Umbilical cord (tissue), 1 donor: ENCODE data around the gene DNM1. TPM values are rescaled to one million over a fixed set of nuclear protein-coding genes. Genes with fewer than 3 reads are reported as not detected.

ENCODE experiments used
- total RNA-seq: library from RNA; depleted of rRNA; stranded (reverse); fragments of >200 nt; gene quantifications from one replicate; pipeline ENCODE4 v1.2.3, GENCODE V29; 2014; ENCODE audit warnings: low replicate concordance; ENCODE audit not compliant: insufficient read depth

Gene DNM1
- total RNA-seq, 1 donor from 2014 or later = 36.4 TPM

Other genes with a start within 250 kb of the DNM1 start
- gene EEIG1, start 222.4 kb upstream of the DNM1 start, total RNA-seq = 15.2 TPM
- gene NAIF1, start 136.1 kb upstream of the DNM1 start, total RNA-seq = 7.5 TPM
- 33.5 TPM for gene SLC25A25, start 135.1 kb upstream of the DNM1 start, total RNA-seq
- gene PTGES2, start 75.7 kb upstream of the DNM1 start, total RNA-seq = 26.0 TPM
- gene LCN2, start 53.9 kb upstream of the DNM1 start, total RNA-seq = not detected
- gene BBLN, start 43.1 kb upstream of the DNM1 start, total RNA-seq = 16.9 TPM
- 15.6 TPM for gene CIZ1, start 11.8 kb upstream of the DNM1 start, total RNA-seq
- gene GOLGA2, start 72.6 kb downstream of the DNM1 start, total RNA-seq = 161 TPM
- gene SWI5, start 72.9 kb downstream of the DNM1 start, total RNA-seq = 26.7 TPM
- gene TRUB2, start 119.1 kb downstream of the DNM1 start, total RNA-seq = 8.4 TPM
- 20.9 TPM for gene COQ4, start 119.5 kb downstream of the DNM1 start, total RNA-seq
- 8.9 TPM for gene SLC27A4, start 137.1 kb downstream of the DNM1 start, total RNA-seq
- gene URM1, start 168.0 kb downstream of the DNM1 start, total RNA-seq = 29.1 TPM
- gene CERCAM, start 217.5 kb downstream of the DNM1 start, total RNA-seq = 105 TPM